NT2/D1 (cell line): ENCODE data around the gene MRPL14.
A peak's percentile ranks its signal among the peaks of the same experiment; 100 is the strongest.

Source experiments
- DNase-seq: peaks from one replicate; pipeline ENCODE4 v3.0.0-alpha.2; 2011; ENCODE audit warnings: low read depth, low spot score
- H3K27me3 ChIP-seq: 2 replicates; pipeline ENCODE4 v1.6.0; 2011; ENCODE audit warnings: mild to moderate bottlenecking; ENCODE audit not compliant: insufficient read length, insufficient read depth
- H3K36me3 ChIP-seq: 2 replicates; pipeline ENCODE4 v1.6.1; 2011; ENCODE audit warnings: mild to moderate bottlenecking, low read length, mixed read lengths; ENCODE audit not compliant: insufficient read depth, insufficient read length
- H3K4me1 ChIP-seq: 2 replicates; pipeline ENCODE4 v1.5.1; 2011; ENCODE audit not compliant: insufficient read depth, insufficient read length
- H3K4me3 ChIP-seq: 2 replicates; pipeline ENCODE4 v1.5.1; 2011; ENCODE audit warnings: low read depth; ENCODE audit not compliant: insufficient read length
- H3K9ac ChIP-seq: 2 replicates; pipeline ENCODE4 v1.6.0; 2011; ENCODE audit warnings: low read depth; ENCODE audit not compliant: insufficient read length
- H3K9me3 ChIP-seq: 2 replicates; pipeline ENCODE4 v1.5.1; 2011; ENCODE audit warnings: mild to moderate bottlenecking, low read length; ENCODE audit not compliant: insufficient read depth
- SUZ12 ChIP-seq: IDR thresholded peaks from 2 replicates; pipeline ENCODE4 v1.6.1; 2011; ENCODE audit not compliant: insufficient read length, insufficient read depth; ENCODE audit errors: extremely low read depth
- YY1 ChIP-seq: IDR thresholded peaks from 2 replicates; pipeline ENCODE4 v1.6.1; 2011; ENCODE audit not compliant: insufficient read length, insufficient read depth
- ZNF274 ChIP-seq: IDR thresholded peaks from 2 replicates; pipeline ENCODE4 v1.6.1; 2011; ENCODE audit warnings: mild to moderate bottlenecking, low read depth, low read length

MRPL14 gene

DNA sequence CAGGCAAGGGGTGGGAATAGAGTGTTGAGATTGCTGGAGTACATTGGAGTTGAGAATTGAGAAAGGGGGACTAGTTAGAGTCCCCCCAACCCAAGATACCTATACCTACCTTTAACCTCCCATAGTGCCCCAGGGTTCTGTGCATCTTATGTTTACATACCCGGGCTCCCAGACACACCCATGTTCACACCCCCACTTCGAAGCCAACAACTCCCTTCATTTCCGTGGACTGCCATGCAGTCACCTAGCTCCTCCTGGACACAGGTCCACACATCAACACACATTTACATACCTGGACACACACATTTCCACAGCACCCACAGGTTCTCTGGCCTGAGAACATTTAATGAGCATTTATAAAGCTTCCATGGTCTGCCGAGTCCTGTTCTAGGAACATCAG is 5.2 kb upstream of the MRPL14 start:
- Histone ChIP-seq H3K9me3 (no peaks in the 10 kb centered on the region), H3K9ac (peak overlapping the region; percentile 42), H3K4me3 (no peak overlapping the region), H3K27me3 (peaks cover 11% of the 10 kb centered on the region), H3K4me1 (peaks cover 15% of the 10 kb centered on the region), H3K36me3 (peaks cover 18% of the 10 kb centered on the region)
- DNase-seq = no peak
- no peak for TF ChIP-seq SUZ12
- no peak for TF ChIP-seq YY1
- no peak for TF ChIP-seq ZNF274

DNA sequence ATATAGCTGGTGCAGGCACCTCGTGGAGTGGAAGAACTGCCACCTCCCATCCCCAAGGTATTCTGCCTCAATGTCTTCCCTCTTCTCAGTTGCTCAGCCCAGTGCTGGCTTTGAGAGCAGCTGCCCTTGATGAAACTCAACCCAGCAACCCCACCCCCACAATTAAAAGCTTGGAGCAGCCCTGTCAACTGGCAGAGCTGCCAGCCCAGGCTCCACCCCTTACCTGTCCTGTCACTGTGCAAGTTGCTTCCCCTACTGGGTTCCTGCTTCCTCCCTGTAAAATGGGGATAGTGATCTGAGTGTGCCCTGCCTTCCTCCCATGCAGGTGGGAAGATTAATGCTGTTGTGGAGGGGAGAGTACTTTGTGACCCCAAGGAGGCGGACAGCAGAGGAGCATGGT is 4.6 kb upstream of the MRPL14 start:
- no peak overlapping the region for H3K9ac ChIP-seq
- H3K27me3 ChIP-seq = peaks cover 11% of the 10 kb centered on the region
- H3K36me3 ChIP-seq = peaks cover 12% of the 10 kb centered on the region
- H3K4me3 ChIP-seq = no peak overlapping the region
- no peak for TF ChIP-seq SUZ12
- TF ChIP-seq YY1 = no peak
- no peak for TF ChIP-seq ZNF274
- no peak for DNase-seq
- H3K9me3 ChIP-seq = no peaks in the 10 kb centered on the region
- peaks cover 15% of the 10 kb centered on the region for H3K4me1 ChIP-seq

DNA sequence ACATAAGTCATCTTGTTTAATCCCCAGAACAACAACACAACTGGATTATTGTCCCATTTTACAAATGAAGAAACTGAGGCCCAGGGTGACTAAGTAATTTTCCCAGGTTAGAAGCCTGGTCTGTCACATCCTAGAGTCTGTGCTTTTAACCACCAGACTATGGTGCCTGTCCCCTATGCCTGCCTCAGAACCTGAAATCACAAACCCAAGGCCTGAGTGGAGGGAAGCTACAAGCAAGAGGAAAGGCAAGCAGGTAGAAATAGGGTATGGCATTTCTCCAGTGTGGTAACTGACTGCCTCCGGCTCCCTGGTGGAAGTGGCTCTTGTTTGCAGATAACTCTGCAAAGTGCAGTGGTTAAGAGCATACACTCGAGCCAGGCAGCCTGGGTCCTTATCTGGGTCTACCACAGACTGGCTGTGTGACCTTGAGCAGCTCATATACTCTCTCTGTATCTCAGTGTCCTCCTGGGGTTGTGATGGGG is 2.6 kb upstream of the MRPL14 start:
- no peak for DNase-seq
- Histone ChIP-seq H3K4me1 (peaks cover 13% of the 10 kb centered on the region), H3K9ac (no peak overlapping the region), H3K9me3 (no peaks in the 10 kb centered on the region), H3K36me3 (peaks cover 10% of the 10 kb centered on the region), H3K27me3 (peaks cover 11% of the 10 kb centered on the region), H3K4me3 (no peak overlapping the region)
- TF ChIP-seq SUZ12 (no peak), ZNF274 (no peak), YY1 (no peak)

DNA sequence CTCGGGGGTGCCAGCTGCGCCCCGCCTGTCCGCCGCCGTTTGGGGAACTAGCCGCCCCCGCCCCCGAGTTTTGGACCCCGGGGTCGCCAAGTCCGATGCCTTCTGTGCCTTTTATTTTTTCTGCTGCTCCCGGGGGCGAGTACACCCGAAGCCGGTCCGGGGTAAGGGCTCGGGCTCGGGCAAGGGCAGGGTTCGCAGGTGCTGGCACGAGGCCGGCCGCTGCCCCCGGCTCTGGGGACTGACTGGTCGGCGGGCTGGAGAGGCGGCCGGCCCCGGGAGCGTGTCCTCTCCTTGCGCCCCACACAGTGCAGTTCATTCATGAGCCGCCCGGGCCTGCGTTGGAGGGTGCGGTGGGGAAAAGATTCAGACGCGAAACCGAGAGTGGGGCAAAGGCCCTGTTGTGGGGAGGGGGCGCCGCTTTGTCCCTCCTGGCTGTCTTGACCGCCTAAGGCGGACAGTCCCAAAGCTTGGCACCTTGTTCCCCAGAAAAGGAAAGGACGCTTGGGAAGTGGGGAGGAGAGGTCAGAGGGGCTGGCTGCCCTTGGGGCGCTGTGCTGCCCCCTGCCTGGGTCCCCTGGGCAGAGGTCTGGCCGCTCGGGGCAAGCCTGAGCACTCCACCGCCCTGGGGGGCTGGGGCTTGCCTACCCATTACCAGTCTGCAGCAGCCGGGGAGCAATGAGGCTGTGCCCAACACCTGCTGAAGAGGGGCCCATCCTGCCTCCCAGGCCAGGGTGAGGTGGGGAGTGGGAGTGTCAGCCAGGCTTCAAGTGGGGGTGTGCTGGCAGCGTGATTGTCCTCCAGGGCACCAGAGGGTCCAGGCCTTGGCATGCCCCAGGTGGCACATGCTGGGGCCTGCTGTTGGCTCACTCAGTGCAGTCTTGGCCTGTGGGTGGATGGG is 1.0 kb upstream of the MRPL14 start:
- peaks cover 11% of the 10 kb centered on the region for H3K27me3 ChIP-seq
- peaks cover 14% of the 10 kb centered on the region for H3K36me3 ChIP-seq
- H3K4me1 ChIP-seq = peaks cover 10% of the 10 kb centered on the region
- no peak for DNase-seq
- H3K4me3 ChIP-seq = peak overlapping the region; percentile 57
- peak overlapping the region; percentile 79 for H3K9ac ChIP-seq
- H3K9me3 ChIP-seq = no peaks in the 10 kb centered on the region
- TF ChIP-seq YY1 (no peak), ZNF274 (no peak), SUZ12 (no peak)

DNA sequence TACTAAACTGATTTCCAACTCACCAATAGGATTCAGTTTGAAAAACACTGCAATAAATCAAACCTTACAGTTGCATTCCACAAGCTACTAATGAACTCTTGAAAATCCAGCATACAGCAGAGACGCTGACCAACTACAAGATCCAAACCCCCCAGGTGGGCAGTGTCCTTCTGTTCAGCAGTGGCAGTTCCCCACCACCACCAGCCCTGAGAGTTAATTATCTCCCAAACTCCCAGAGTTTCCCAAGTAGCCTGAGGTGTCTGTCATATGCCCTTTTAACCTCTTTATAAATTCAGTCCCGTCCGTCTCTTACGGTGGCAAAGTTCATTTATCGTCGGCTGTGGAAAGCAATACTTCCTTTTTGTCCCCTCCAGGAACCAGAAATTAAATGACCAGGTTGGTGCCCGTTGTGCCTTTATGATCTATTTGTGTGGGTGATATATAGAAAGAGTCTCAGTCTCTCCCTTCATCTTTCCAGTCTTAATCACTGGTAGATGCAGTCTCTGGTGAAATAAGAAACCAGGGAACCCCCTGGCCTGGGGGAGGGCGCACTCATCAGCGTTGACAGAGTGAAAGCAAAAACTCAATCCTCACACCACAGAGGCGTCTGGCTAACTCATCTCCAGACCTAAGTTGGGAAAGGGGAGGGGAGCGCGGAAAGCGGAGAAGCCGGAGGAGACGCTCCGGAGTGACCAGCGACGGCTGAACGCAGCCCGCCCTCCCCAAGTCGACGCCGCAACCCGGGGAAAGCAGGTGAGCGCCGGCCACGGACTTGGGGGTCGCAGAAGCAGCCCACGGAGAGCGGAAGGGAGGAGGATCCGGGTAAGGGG is 717 bp downstream of the MRPL14 start:
- H3K36me3 ChIP-seq = peaks cover 16% of the 10 kb centered on the region
- peaks cover 6% of the 10 kb centered on the region for H3K4me1 ChIP-seq
- H3K9me3 ChIP-seq = no peaks in the 10 kb centered on the region
- TF ChIP-seq YY1 (no peak), ZNF274 (no peak), SUZ12 (no peak)
- peak overlapping the region; percentile 91 for H3K9ac ChIP-seq
- DNase-seq = no peak
- peaks cover 11% of the 10 kb centered on the region for H3K27me3 ChIP-seq
- H3K4me3 ChIP-seq = peak overlapping the region; percentile 68

DNA sequence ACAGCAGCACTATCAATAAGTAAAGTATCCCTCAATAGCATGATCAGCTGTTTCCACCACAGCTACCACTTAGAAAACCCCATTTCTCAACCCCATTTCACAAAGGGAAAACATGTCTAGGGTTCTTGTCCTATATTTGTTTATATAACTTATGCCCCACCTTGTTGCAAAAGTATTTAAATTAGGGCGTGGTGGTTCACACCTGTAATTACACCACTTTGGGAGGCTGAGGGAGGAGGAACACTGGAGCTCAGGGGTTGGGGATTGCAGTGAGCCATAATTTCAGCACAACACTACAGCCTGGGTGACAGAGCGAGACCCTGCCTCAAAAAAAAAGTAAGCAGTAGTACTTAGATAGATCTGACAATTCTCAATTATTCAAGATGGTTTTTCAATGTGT is 3.7 kb downstream of the MRPL14 start:
- Histone ChIP-seq H3K9ac (no peak overlapping the region), H3K36me3 (peaks cover 16% of the 10 kb centered on the region), H3K4me3 (no peak overlapping the region), H3K9me3 (no peaks in the 10 kb centered on the region), H3K4me1 (peaks cover 3% of the 10 kb centered on the region), H3K27me3 (peaks cover 8% of the 10 kb centered on the region)
- TF ChIP-seq YY1 (no peak), ZNF274 (no peak), SUZ12 (no peak)
- DNase-seq = no peak

DNA sequence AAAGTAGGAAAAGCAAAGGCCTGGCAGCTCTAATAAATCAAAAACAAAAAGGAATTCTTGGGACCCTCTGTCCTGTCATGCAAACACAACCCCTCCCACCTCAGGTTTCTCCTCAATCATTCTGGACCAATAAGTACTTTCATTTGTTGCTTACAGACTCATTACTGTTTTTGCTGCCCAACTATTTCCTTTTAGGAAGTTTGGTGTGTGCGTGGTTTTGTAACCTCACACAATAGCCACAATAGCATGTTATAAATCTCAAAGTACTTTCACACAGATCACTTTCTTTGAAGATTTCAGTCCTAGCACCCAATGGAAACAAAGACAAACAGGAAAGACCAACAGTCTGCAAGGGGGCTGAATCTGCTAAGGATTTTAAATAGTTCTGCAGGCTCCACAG is 4.5 kb downstream of the MRPL14 start:
- TF ChIP-seq SUZ12 (no peak), ZNF274 (no peak), YY1 (no peak)
- Histone ChIP-seq H3K9me3 (no peaks in the 10 kb centered on the region), H3K27me3 (peaks cover under 1% of the 10 kb centered on the region), H3K36me3 (peaks cover 16% of the 10 kb centered on the region), H3K4me1 (no peaks in the 10 kb centered on the region), H3K9ac (no peak overlapping the region), H3K4me3 (no peak overlapping the region)
- DNase-seq = no peak
